ENCODE results near the gene FAM20A. TPM values are rescaled to one million over a fixed set of nuclear protein-coding genes. Genes with fewer than 3 reads are reported as not detected.
A peak's percentile ranks its signal among the peaks of the same experiment; 100 is the strongest.
"Not testable (repeated sequence)": the region's sequence is repeated elsewhere in the genome, so short reads cannot be mapped to it uniquely, and the experiment has no call there.

FAM20A gene
- total RNA-seq, 4 donors from 2014 or later, result 13.1 to 55.8 (median 15.1) TPM

DNA sequence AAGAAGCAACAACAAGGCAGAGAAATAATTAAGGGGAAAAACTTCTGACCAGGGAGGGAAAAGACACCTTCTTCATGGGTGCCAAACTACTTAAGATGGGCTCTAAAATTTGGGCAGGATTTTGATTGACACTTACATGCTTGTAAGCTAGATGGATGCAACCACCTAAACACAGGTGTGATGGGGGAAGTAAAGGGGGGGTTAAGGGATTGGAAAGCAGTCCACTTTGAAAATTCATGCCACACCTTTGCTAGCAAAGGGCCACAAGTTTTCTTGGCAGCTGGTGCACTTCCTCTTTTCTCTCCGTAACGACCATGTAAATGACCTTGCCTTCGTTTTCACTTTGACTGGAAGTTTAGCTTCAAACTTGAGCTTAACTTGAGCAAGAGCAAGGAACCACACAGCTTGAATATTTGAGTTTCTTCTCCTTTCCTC is 103.3 kb downstream of the FAM20A start:
- DNase-seq (ENCODE audit: low spot score) (no peak), ATAC-seq (ENCODE audit: low FRiP score) (peak; percentile 13)
- TF ChIP-seq, protein P1, sequence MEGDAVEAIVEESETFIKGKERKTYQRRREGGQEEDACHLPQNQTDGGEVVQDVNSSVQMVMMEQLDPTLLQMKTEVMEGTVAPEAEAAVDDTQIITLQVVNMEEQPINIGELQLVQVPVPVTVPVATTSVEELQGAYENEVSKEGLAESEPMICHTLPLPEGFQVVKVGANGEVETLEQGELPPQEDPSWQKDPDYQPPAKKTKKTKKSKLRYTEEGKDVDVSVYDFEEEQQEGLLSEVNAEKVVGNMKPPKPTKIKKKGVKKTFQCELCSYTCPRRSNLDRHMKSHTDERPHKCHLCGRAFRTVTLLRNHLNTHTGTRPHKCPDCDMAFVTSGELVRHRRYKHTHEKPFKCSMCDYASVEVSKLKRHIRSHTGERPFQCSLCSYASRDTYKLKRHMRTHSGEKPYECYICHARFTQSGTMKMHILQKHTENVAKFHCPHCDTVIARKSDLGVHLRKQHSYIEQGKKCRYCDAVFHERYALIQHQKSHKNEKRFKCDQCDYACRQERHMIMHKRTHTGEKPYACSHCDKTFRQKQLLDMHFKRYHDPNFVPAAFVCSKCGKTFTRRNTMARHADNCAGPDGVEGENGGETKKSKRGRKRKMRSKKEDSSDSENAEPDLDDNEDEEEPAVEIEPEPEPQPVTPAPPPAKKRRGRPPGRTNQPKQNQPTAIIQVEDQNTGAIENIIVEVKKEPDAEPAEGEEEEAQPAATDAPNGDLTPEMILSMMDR (IDR thresholded peaks at IDR 0.05), result no peak

DNA sequence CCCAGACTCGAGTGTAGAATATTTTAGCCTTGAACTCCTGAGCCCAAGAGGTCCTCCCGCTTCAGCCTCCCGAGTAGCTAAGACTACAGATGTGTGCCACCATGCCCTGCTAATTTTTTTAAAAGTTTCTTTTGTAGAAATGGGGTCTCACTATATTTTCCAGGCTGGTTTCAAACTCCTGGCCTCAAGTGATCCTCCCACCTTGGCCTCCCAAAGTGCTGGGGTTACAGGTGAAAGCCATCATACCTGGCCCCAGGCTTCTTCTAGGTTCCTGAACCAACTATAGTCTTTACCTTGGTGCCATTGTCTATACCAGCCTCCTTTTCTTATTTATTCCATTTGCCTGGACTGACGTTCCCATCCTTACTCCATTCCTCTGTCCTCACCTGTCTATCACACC is 106.1 kb downstream of the FAM20A start:
- TF ChIP-seq, protein P1 (IDR thresholded peaks at IDR 0.05), result no peak
- ATAC-seq (ENCODE audit: low FRiP score), result no peak
- no peak for DNase-seq (ENCODE audit: low spot score)

DNA sequence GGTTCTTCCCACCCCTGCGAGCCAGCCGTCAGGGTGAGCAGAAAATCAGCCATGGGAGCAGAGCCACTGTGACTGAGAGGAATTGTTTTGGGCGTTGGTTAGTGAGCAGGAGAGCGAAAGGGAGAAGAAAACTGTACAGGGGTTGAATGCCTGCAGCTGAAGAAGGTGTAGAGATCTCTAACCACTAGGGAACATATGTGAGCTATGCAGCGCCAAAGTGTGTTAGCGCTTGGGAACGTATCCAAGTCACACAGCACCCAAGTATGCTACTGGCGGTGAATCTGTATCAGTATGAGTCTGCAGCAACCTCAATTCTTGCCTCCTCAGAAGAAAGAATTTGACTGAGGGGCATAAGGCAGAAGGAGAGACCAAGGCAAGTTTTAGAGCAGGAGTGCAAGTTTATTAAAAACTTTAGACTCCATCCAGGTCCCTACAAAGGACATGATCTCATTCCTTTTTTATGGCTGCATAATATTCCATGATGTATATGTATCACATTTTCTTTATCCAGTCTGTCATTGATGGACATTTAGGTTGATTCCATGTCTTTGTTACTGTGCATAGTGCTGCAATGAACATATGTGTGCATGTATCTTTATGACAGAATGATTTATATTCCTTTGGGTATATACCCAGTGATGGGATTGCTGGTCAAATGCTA is 108.6 kb downstream of the FAM20A start:
- DNase-seq (ENCODE audit: low spot score); ATAC-seq (ENCODE audit: low FRiP score): not testable (repeated sequence)

DNA sequence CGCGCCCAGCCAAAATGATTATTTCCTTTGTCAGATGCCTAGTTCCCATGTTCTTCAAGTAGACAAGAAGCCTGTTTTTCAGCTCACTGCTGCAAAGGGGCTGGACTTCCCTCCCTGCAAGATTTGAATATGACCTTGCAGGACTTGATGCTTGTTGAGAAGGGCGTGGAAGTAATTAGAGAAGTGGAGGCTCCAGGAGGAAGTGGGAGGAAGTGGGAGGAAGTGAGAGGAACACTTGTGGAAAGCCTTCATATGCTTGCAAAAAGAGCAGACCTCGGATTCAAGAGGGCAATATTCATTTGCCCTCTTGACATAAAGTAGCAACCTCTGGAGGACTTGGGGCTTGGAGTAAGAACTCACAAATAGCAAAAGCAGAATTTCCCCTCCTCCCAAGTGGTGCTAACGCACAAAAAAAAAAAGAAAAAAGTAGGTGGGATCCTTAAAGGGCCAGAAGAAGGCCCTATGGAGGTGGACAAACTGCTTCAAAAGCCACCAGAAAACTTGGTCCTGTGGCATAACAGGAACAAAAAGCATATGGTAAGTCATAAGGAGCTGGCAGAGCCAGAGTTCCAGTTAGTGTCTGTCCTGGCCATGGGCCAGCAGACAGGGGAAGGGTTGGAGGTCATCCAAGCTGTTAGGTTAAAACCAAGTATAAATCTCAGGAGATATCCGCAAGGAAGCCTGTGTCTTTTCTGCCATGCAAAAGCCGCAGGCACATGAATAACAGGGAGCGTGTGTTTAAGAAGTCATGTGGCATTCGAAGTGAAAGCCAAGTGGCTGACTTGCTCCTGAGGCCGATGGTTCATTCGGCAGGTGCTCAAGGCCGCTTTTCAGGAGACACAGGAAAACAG is 109.6 kb downstream of the FAM20A start:
- TF ChIP-seq, protein P1 (IDR thresholded peaks at IDR 0.05), result no peak
- no peak for ATAC-seq (ENCODE audit: low FRiP score)
- no peak for DNase-seq (ENCODE audit: low spot score)

DNA sequence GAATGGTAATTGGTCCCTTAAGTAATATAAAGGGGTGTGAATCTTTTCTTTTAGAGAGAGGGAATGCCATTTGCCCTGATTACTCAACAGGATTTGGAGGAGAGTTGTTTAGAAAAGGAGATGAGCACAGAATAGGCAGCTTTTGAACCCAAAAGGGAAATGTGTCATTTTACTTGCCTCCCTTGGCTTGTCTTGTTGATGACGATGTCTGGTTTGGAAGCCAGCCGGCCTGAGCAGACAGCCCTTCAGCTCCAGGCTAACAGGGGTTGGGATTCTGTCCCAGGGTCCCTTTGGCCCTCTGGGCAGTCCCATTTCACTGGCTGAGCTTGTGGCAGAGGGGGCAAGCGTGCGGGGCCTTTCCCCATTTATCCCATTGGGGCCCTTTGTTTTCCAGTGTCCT is 111.2 kb downstream of the FAM20A start:
- TF ChIP-seq, protein P1 (IDR thresholded peaks at IDR 0.05), result no peak
- ATAC-seq (ENCODE audit: low FRiP score) (no peak), DNase-seq (ENCODE audit: low spot score) (no peak)

Other genes starting within 250 kb of the FAM20A start
- 100 to 1,000 TPM in 1 of 4 donors, 10 to 100 TPM in 3; 50.1 to 101 (median 60.2) TPM for gene WIPI1, start 143.9 kb downstream of the FAM20A start, total RNA-seq
- gene PRKAR1A, start 88.9 kb downstream of the FAM20A start, total RNA-seq, result 100 to 1,000 TPM; 352 to 561 (median 476) TPM